H1 (cell line): Measurements from ENCODE around the gene OR8B3. TPM values are rescaled to one million over a fixed set of nuclear protein-coding genes. Genes with fewer than 3 reads are reported as not detected.

Experiments used
- CTCF ChIA-PET: fragments of 300-600 bp; sonication (Branson Sonifier 250); formaldehyde crosslinking; loops from one replicate; lab custom pipeline; 2021; ENCODE audit not compliant: partially characterized antibody; lab: Charles Lee
- POLR2A ChIA-PET: fragments of 300-600 bp; sonication (Branson Sonifier 250); formaldehyde crosslinking; loops from one replicate; lab custom pipeline; 2021; ENCODE audit warnings: inconsistent platforms; ENCODE audit not compliant: partially characterized antibody; lab: Charles Lee
- DNase-seq, 2 experiments: peaks; one replicate each; pipeline versions ENCODE4 v3.0.0 to v3.0.0-alpha.2; 2010 to 2022; ENCODE audit warnings: low spot score in 2 of 2, low read depth in 1 of 2, mixed read lengths in 1 of 2
- FAIRE-seq: peaks from 2 replicates; lab custom pipeline; 2011; peaks lifted over from hg19 to GRCh38; lab: Jason Lieb, UNC
- H2AFZ ChIP-seq: 2 replicates; pipeline ENCODE4 v1.8.1; 2012; ENCODE audit warnings: low read length, inconsistent platforms
- H2AK5ac ChIP-seq: 2 replicates; pipeline ENCODE4 v1.6.1; 2013; ENCODE audit warnings: low read depth, low read length
- H2BK120ac ChIP-seq: replicated peaks from 2 replicates; pipeline ENCODE3; 2013; ENCODE audit warnings: low read depth, low read length, inconsistent platforms
- H2BK12ac ChIP-seq: 2 replicates; pipeline ENCODE4 v1.6.1; 2013; ENCODE audit warnings: low read depth, low read length
- H2BK15ac ChIP-seq: 2 replicates; pipeline ENCODE4 v1.6.1; 2013; ENCODE audit warnings: low read length
- H2BK20ac ChIP-seq: 2 replicates; pipeline ENCODE4 v1.6.1; 2013; ENCODE audit warnings: low read length
- H2BK5ac ChIP-seq: 2 replicates; pipeline ENCODE4 v1.6.1; 2013; ENCODE audit warnings: low read depth, low read length
- H3K14ac ChIP-seq: 2 replicates; pipeline ENCODE4 v1.6.1; 2013; ENCODE audit warnings: inconsistent platforms; ENCODE audit not compliant: insufficient read length
- H3K18ac ChIP-seq: 2 replicates; pipeline ENCODE4 v1.6.1; 2013; ENCODE audit warnings: low read length; ENCODE audit errors: extremely low read depth
- H3K23ac ChIP-seq: 2 replicates; pipeline ENCODE4 v1.6.1; 2013; ENCODE audit warnings: inconsistent platforms; ENCODE audit not compliant: insufficient read length
- H3K23me2 ChIP-seq: 2 replicates; pipeline ENCODE4 v1.6.1; 2013; ENCODE audit warnings: low read depth, low read length
- H3K27ac ChIP-seq: 2 replicates; pipeline ENCODE4 v1.6.1; 2011; ENCODE audit warnings: low read depth, low read length, inconsistent platforms
- H3K27me3 ChIP-seq, 4 experiments: replicated peaks in 1 of 4; 1 replicate in 1 of 4; 2 replicates in 3 of 4; pipeline versions ENCODE4 v1.6.1 to v1.8.1; 2011 to 2013; ENCODE audit warnings: low read length in 3 of 4, mild to moderate bottlenecking in 3 of 4, inconsistent platforms in 2 of 4, mixed read lengths in 2 of 4, moderate library complexity in 1 of 4; ENCODE audit not compliant: control insufficient read depth in 3 of 4, insufficient read depth in 3 of 4; ENCODE audit errors: extremely low read depth in 1 of 4
- H3K36me3 ChIP-seq, 4 experiments: 2 replicates each; pipeline versions ENCODE4 v1.6.1 to v1.8.1; 2011 to 2013; ENCODE audit warnings: mild to moderate bottlenecking in 4 of 4, low read length in 3 of 4, moderate library complexity in 2 of 4, control low read depth in 1 of 4, inconsistent platforms in 1 of 4; ENCODE audit not compliant: insufficient read depth in 4 of 4, control insufficient read depth in 2 of 4
- H3K4ac ChIP-seq: replicated peaks from 2 replicates; pipeline ENCODE3; 2013; ENCODE audit warnings: low read length, low read depth, mixed read lengths, inconsistent platforms; ENCODE audit not compliant: insufficient read length
- H3K4me1 ChIP-seq, 4 experiments: replicated peaks in 1 of 4; 1 replicate in 1 of 4; 2 replicates in 3 of 4; pipeline versions ENCODE4 v1.6.1 to v1.8.1; 2011 to 2013; ENCODE audit warnings: low read length in 3 of 4, inconsistent platforms in 2 of 4, mixed read lengths in 1 of 4; ENCODE audit not compliant: insufficient read depth in 4 of 4, control insufficient read depth in 3 of 4
- H3K4me2 ChIP-seq, 2 experiments: 2 replicates each; pipeline versions ENCODE4 v1.6.1 to v1.8.1; 2011 to 2013; ENCODE audit warnings: low read depth in 2 of 2, low read length in 2 of 2, control low read depth in 1 of 2, inconsistent platforms in 1 of 2, mild to moderate bottlenecking in 1 of 2; ENCODE audit not compliant: insufficient read depth in 1 of 2
- H3K4me3 ChIP-seq, 4 experiments: fragments of 200-600, 300-600 bp in 1 of 4; sonication (generic), shearing (Covaris generic), sonication (Bioruptor Twin) in 1 of 4; 2 replicates each; pipeline versions ENCODE4 v1.5.1 to v1.8.1; 2011 to 2016; ENCODE audit warnings: low read length in 4 of 4, low read depth in 3 of 4, control low read depth in 2 of 4, inconsistent platforms in 2 of 4, mild to moderate bottlenecking in 2 of 4, mixed read lengths in 1 of 4, moderate library complexity in 1 of 4; ENCODE audit not compliant: insufficient read depth in 2 of 4; ENCODE audit errors: extremely low read depth in 1 of 4
- H3K56ac ChIP-seq: replicated peaks from 2 replicates; pipeline ENCODE3; 2013; ENCODE audit warnings: low read depth, mild to moderate bottlenecking, mixed read lengths, low read length, inconsistent platforms; ENCODE audit not compliant: insufficient read length
- H3K79me1 ChIP-seq: 2 replicates; pipeline ENCODE4 v1.6.1; 2013; ENCODE audit warnings: low read depth, low read length, control low read depth
- H3K79me2 ChIP-seq, 2 experiments: 2 replicates each; pipeline versions ENCODE4 v1.6.1 to v1.8.1; 2012 to 2013; ENCODE audit warnings: low read length in 2 of 2, mild to moderate bottlenecking in 2 of 2, inconsistent platforms in 1 of 2; ENCODE audit not compliant: insufficient read depth in 2 of 2, control insufficient read depth in 1 of 2
- H3K9ac ChIP-seq, 4 experiments: replicated peaks in 1 of 4; 1 replicate in 1 of 4; 2 replicates in 3 of 4; pipeline versions ENCODE4 v1.6.1 to v1.8.1; 2011 to 2013; ENCODE audit warnings: low read depth in 3 of 4, low read length in 3 of 4, control low read depth in 2 of 4, mild to moderate bottlenecking in 2 of 4, moderate library complexity in 2 of 4, inconsistent platforms in 1 of 4; ENCODE audit errors: extremely low read depth in 1 of 4
- H3K9me3 ChIP-seq, 2 experiments: 2 replicates each; pipeline versions ENCODE4 v1.6.1 to v1.8.1; 2012 to 2013; ENCODE audit warnings: mild to moderate bottlenecking in 2 of 2, moderate library complexity in 2 of 2, control low read depth in 1 of 2, inconsistent platforms in 1 of 2, low read depth in 1 of 2, low read length in 1 of 2, mixed read lengths in 1 of 2; ENCODE audit not compliant: insufficient read depth in 2 of 2
- H4K20me1 ChIP-seq, 2 experiments: replicated peaks in 1 of 2; 2 replicates each; pipeline versions ENCODE3 to v1.8.1; 2011 to 2013; ENCODE audit warnings: inconsistent platforms in 2 of 2, low read length in 2 of 2, mild to moderate bottlenecking in 1 of 2; ENCODE audit not compliant: insufficient read depth in 2 of 2, control insufficient read depth in 1 of 2
- H4K5ac ChIP-seq: 2 replicates; pipeline ENCODE4 v1.6.1; 2013; ENCODE audit warnings: low read length, low read depth, mixed read lengths, inconsistent platforms; ENCODE audit not compliant: insufficient read length
- H4K8ac ChIP-seq: 2 replicates; pipeline ENCODE4 v1.8.0; 2013; ENCODE audit warnings: mild to moderate bottlenecking, moderate library complexity, low read length, inconsistent platforms; ENCODE audit not compliant: insufficient read depth; ENCODE audit errors: extremely low read depth
- H4K91ac ChIP-seq: replicated peaks from 2 replicates; pipeline ENCODE3; 2013; ENCODE audit warnings: low read length, mixed read lengths, inconsistent platforms; ENCODE audit not compliant: insufficient read length
- MAFK ChIP-seq: IDR thresholded peaks from 2 replicates; pipeline ENCODE4 v1.6.1; 2012; ENCODE audit warnings: low read depth, mild to moderate bottlenecking, improper control_type of control experiment, low read length
- WGBS, 2 experiments: shearing (Covaris generic) in 1 of 2; methylation state at CpG; one replicate each; pipeline versions ENCODE4 v1.1.6 to v1.1.7; 2013 to 2015; ENCODE audit warnings: low lambda C conversion rate in 2 of 2, mixed read lengths in 2 of 2, inconsistent platforms in 1 of 2, low coverage in 1 of 2, missing lambda C conversion rate in 1 of 2; ENCODE audit not compliant: insufficient replicate concordance in 2 of 2, insufficient coverage in 1 of 2, insufficient read length in 1 of 2; ENCODE audit errors: extremely low coverage in 1 of 2, missing lambda C conversion rate in 1 of 2; 5-methylcytosine and 5-hydroxymethylcytosine counted together
- polyA plus RNA-seq, 7 experiments: library from polyadenylated mRNA; depleted of rRNA in 3 of 7; stranded (reverse) in 5 of 7; unstranded in 2 of 7; fragments of >200 nt in 5 of 7; fragments of 200-250 nt in 2 of 7; gene quantifications; 1 replicate in 5 of 7; 2 replicates in 1 of 7; 4 replicates in 1 of 7; pipeline versions ENCODE4 v1.2.1 to v1.2.3, GENCODE V29; 2011 to 2013; ENCODE audit warnings: missing spikeins in 2 of 7, mixed read lengths in 2 of 7
- total RNA-seq: library from RNA; stranded (reverse); fragmentation: NEBNext Ultra II Directional; extraction: Animal tissue kit (Norgen Biotek cat#: 25700); gene quantifications from 2 replicates; pipeline ENCODE4 v1.2.1, GENCODE V29; 2021

The OR8B3 gene
- total and polyA plus RNA-seq, 2 of the 8 experiments (the other 6 are each of a cell fraction or from before 2014, with no cell fraction given) = not detected

DNA sequence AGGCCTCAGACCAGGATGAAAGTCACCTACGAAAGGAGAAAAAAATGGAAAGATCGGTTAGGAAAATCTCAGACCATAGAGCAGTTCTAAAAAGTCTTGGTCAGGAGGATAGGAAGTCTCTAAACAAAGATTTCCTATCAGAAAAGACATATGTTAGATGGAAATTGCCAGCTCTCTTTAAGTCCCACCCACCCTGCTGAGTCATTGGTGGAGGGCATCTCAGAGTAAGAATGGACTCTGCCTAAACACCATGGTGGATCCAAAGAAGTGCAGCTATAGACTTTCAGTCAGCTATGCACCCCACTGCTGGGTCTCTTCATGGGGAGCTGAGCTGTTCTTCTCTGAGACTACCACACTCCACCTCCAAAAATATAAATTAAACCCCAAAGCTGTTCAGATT, 18.2 kb downstream of the OR8B3 start:
- no peak overlapping the region for H2BK120ac ChIP-seq
- H3K56ac ChIP-seq = no peak overlapping the region
- FAIRE-seq (no peak), DNase-seq (no peak)
- no peak overlapping the region for H3K18ac ChIP-seq
- POLR2A ChIA-PET = no interaction called here
- H3K23me2 ChIP-seq = no peaks in the 10 kb centered on the region
- no peak overlapping the region for H3K27ac ChIP-seq
- no peak overlapping the region for H2AK5ac ChIP-seq
- H3K4me3 ChIP-seq = no peak overlapping the region
- no peak overlapping the region for H3K4ac ChIP-seq
- H2AFZ ChIP-seq = no peak overlapping the region
- H3K36me3 ChIP-seq = no peaks in the 10 kb centered on the region
- H3K9me3 ChIP-seq = no peaks in the 10 kb centered on the region
- H2BK5ac ChIP-seq = no peak overlapping the region
- TF ChIP-seq MAFK = no peak
- no peak overlapping the region for H3K14ac ChIP-seq
- no peak overlapping the region for H4K5ac ChIP-seq
- H4K91ac ChIP-seq = no peak overlapping the region
- CTCF ChIA-PET = interaction anchor here (1.4 kb wide), 1 partner anchor 21 kb away, joined by 8 read pairs; no protein-coding TSS in a partner anchor
- H3K79me2 ChIP-seq = no peaks in the 10 kb centered on the region
- no peak overlapping the region for H3K23ac ChIP-seq
- H4K8ac ChIP-seq = no peak overlapping the region
- no peak overlapping the region for H2BK15ac ChIP-seq
- H3K4me2 ChIP-seq = no peak overlapping the region
- no peak overlapping the region for H2BK20ac ChIP-seq
- H3K4me1 ChIP-seq = no peaks in the 10 kb centered on the region
- no peaks in the 10 kb centered on the region for H4K20me1 ChIP-seq
- H3K79me1 ChIP-seq = no peaks in the 10 kb centered on the region
- no peak overlapping the region for H3K9ac ChIP-seq
- 93% methylated on average over 2 of the region's 2 CpGs; no CpG with 5 or more reads in 1 of the 2 experiments for WGBS, 2 experiments
- H2BK12ac ChIP-seq = no peak overlapping the region
- H3K27me3 ChIP-seq = no peaks in the 10 kb centered on the region
